GM21528 (cell line): ENCODE data around the gene RTCB.
"Not testable (repeated sequence)": the region's sequence is repeated elsewhere in the genome, so short reads cannot be mapped to it uniquely, and the experiment has no call there.

Source experiments
- ATAC-seq: cut with Tn5 transposase; IDR thresholded peaks from one replicate; pipeline ENCODE4 v1.9.1; 2021; ENCODE audit warnings: mild to moderate bottlenecking, moderate library complexity; ENCODE audit not compliant: unreplicated experiment, low FRiP score

The RTCB gene

GRCh38 chr22:32396255-32396654 lies 15.8 kb downstream of the RTCB start:
- ATAC-seq, result no peak

DNA sequence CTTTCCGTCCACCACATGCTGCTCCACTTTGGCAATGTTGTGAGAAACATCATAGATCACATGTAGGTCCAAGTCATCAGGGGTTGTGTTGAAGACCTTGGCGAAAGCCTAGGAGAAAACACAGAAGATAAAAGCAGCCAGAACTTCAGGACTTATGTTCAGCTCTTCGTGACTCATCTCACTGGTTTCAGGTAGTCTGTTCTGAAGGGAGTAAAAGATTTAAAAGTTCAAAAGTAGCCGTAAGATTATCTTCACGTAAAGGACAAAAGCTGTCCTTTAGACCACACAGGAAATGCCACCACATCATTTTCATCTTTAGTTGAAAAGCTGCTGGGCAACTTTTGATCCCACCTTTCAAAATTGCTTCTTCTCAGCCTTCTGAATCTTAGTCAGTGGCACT lies 16.9 kb downstream of the RTCB start:
- no peak for ATAC-seq

GRCh38 chr22:32389685-32390084 lies 22.4 kb downstream of the RTCB start:
- no peak for ATAC-seq

DNA sequence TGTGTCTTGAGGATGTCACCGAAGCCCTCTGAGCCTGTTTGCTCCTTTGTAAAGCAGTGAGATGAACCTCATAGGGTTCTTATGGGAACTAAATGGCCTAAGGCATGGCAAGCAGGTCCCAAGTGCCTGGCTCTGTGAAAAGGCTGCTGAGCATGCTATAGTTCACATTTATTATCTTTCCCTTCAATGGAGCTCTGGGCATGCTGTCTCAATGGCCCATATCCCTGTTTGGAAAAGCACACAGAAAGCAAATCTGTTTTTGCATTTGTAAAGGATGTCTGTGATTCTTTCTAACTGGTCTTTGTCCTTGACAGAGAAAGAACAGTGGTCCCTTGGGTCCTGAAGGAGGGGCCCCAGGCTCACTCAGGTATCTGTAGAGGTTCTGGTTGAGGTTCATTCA lies 26.4 kb downstream of the RTCB start:
- ATAC-seq, result no peak

- no peak for ATAC-seq
These were observed 31.1 kb downstream of the RTCB start for GRCh38 chr22:32380991-32381390.

- no peak for ATAC-seq
These were observed 33.3 kb downstream of the RTCB start for GRCh38 chr22:32378707-32379272.

DNA sequence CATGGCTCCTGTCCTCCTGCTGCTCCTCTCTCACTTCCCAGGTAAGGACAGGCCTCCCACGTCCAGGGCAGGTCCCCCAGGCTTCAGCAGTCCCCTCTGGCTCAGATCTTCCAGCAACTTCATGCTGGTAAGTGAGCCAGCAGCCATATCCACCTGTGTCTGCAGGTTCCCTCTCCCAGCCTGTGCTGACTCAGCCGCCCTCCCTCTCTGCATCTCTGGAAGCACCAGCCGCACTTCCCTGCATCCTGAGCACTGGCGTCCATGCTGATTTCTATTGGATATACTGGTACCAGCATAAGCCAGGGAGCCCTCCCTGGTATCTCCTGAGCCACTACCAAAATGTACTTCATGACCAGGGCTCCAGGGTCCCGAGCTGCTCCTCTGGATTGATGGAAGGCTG lies 35.4 kb downstream of the RTCB start:
- ATAC-seq, result no peak

DNA sequence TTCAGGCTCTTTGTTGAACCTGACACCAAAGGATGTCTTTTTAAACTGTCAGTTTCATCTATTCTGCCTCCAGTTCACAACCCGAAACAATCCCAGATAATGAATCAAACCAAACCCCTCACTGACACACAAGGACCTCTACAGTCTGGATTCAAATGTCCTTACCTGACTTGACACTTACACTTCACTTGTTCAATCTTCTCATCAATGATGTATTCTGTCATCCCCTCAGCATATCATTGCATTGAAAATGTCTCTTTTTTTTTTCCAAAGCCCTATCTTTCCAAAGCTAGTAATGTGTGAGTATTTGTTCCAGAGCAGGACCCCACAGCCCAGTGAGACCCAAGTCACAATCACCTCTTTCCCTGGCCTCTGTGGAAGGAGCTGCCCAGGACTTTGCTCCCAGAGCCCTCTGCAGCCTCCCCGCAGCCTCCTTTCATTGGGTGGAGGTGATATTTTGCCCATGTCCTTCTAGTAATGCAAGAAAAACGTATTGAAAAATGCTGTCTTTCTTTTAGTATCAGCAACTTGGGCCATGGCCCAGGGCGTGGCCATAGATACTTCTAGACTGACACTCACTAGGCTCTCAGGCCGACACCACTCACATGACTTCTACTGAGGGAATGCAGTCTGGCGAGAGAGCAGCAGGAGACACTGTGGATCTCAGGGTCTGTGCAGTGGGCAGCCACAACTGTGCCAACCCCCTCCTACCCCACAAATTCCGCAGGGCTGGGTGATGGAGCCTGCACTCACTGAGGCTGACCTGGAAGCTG lies 36.2 kb downstream of the RTCB start:
- ATAC-seq, result no peak

- ATAC-seq, result no peak
These were observed 47.8 kb downstream of the RTCB start for GRCh38 chr22:32364210-32364609.

DNA sequence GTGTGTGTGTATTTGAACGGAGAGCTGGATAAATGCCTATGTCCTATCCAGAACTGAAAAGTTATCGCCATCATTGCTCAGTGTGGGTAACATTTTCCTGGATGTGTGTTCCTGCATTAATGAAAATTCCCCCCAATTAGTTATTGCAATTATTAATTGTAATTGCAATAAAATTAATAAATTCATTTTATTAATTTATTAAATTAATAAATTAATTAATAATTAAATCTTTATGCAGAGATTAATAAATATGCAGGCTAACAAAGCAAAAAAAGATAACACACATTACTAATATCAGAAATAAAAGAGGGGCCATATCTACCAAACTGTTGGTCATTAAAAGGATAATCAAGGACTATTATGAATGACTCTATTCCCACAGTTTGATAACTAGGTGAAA lies 50.8 kb downstream of the RTCB start:
- no peak for ATAC-seq

GRCh38 chr22:32360096-32360495 lies 52.0 kb downstream of the RTCB start:
- not testable (repeated sequence) for ATAC-seq

GRCh38 chr22:32357567-32357966 lies 54.5 kb downstream of the RTCB start, which contains the start of gene RFPL3:
Gene RFPL3, plus strand, starts transcription at chr22:32357867. Its CDS starts 205 bp downstream, at chr22:32358072.
- not testable (repeated sequence) for ATAC-seq

GRCh38 chr22:32355760-32356159 lies 56.3 kb downstream of the RTCB start:
- no peak for ATAC-seq

DNA sequence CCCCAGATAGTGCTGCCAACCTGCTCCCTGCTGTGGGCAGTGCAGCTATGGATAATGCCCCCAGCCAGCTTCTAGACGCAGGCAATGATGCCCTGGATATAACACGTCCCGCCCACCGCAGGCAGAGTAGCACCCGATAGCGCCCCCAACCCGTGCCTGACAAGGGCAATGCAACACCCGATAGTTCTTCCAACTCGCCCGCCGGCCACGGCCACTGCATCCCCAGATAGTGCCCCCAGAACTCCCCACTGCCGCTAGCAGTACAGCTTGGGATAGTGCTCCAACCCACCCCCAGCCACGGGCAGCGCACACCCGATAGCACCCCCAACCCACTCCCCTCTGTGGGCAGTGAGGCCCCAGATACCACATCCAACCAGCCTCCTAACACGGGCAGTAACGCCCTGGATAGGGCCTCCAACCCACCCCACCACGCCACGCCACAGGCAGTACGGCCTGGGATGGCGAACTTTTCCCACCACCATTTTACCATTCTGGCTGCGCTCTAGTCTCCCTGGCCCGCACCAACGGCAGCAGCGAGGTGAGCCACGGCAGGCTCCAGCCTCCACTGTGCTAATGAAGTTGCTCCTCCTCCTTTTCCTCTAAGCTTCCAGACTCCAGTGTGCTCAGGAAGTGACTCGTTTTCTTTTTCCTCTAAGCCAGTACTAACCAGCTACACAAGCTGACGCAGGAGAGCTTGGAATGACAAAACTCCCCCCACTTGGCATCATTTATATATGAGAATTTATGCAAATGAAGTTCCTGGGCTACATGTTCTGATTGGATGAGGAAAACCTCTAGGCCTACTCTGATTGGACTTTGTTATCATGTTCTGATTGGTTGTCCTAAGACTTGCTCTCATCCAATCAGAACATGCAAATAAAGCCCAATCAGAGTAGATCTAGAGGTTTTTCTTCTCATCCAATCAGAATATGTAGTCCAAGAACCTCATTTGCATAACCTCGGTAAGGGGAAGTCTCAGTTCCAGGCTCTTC lies 57.4 kb downstream of the RTCB start:
- no peak for ATAC-seq

DNA sequence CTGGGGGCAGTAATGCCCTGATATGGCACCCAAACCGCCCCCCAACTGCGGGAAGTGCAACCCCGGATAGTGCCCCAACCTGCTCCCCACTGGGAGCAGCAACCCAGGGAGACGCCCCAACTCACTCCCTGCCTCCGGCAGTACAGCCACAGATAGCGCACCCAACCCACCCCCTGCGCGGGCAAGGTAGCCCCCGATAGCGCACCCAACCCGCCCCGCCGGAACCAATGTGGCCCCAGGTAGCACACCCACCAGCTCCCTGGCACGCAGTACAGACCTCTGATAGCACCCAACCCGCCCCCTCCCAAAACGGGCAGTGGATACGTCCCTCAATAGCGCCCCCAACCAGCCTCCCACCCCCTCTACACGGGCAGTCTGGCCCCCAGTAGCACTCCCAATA lies 58.2 kb downstream of the RTCB start:
- no peak for ATAC-seq

DNA sequence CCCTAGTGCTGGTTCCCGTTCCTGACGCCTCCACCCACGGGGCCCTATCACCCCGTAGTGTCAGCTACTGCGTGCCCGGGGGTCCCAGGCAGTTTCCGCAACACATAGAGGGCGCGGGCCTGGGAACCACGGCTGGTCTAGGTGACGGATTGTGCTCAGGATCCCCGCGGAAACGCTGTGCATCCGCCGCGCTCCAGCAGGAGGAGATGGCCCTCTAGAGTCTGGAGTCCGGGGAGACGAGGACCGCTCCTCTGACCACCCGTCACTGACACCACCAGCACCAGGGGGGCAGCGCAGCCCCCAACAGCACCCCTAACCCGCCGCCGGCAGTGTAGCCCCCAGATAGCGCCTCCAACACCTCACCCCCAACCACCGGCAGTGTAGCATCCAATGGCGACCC lies 58.8 kb downstream of the RTCB start:
- no peak for ATAC-seq

DNA sequence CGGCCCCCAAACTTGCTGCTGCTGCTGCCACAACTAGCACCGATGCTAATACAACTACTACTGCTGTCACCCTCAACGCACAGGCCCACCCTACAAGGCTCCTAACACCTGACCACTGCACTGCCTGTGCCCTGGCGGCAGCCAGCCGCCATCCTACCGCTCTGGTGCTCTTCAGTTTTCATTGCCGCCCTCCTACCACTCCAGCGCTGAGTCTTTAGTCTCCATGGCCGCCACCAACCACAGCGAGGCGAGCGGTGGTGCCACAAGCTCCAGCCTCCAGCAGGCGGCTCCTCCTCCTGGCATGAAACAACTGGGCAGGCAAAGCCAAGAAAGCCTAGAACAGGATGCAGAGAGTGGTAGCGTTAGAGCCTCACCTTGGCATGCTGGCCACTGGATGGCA lies 59.4 kb downstream of the RTCB start:
- ATAC-seq, result no peak

GRCh38 chr22:32351875-32352274 lies 60.2 kb downstream of the RTCB start:
- not testable (repeated sequence) for ATAC-seq

GRCh38 chr22:32348031-32348611 lies 63.9 kb downstream of the RTCB start:
- no peak for ATAC-seq

GRCh38 chr22:32343941-32344340 lies 68.1 kb downstream of the RTCB start:
- ATAC-seq, result no peak

DNA sequence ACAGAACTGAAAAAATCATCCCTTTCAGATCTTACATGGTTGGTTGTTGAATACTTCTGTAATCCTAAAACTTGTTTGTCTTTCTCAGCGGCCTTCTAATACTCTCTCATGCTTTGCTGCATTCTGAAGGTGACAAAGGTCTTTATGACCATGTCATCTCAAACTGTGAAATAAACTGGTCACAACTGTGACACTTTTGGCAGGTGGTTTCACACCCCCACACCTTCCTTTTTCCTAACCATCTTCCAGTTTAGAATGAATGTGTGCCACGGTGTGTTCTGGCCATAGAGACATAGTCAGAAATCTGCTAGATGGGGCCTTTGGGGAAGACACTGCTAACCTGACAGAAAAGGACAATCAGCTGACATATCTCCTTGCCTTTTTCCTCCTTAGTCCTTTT lies 69.1 kb downstream of the RTCB start:
- no peak for ATAC-seq
